Hematopoietic multipotent progenitor cell treated with erythropoietin and hydrocortisone succinate and interleukin-3 and kit ligand, for 6 days (in vitro differentiated cells): ENCODE data around the gene CDC42EP5.
"Not testable (repeated sequence)": the region's sequence is repeated elsewhere in the genome, so short reads cannot be mapped to it uniquely, and the experiment has no call there.

Experiments
- DNase-seq: peaks from one replicate; pipeline ENCODE4 v3.0.0-alpha.2; 2015

CDC42EP5 gene

GRCh38 chr19:54485851-54486250 is 12.8 kb upstream of the CDC42EP5 start:
- DNase-seq, result no peak

- no peak for DNase-seq
These were observed 11.4 kb upstream of the CDC42EP5 start for GRCh38 chr19:54484451-54484850.

- peak; percentile 53 for DNase-seq
These were observed 9.8 kb upstream of the CDC42EP5 start for GRCh38 chr19:54482889-54483288.

- peak; percentile 71 for DNase-seq
These were observed 8.3 kb upstream of the CDC42EP5 start for GRCh38 chr19:54481326-54481930.

- peak; percentile 40 for DNase-seq
These were observed 7.0 kb upstream of the CDC42EP5 start for GRCh38 chr19:54480051-54480450.

- peak; percentile 77 for DNase-seq
These were observed 5.7 kb upstream of the CDC42EP5 start for GRCh38 chr19:54478677-54479266.

- no peak for DNase-seq
These were observed 4.6 kb upstream of the CDC42EP5 start for GRCh38 chr19:54477650-54478049.

GRCh38 chr19:54475706-54476105 is 2.6 kb upstream of the CDC42EP5 start:
- DNase-seq, result no peak

GRCh38 chr19:54473892-54474372 is 836 bp upstream of the CDC42EP5 start:
- no peak for DNase-seq

- no peak for DNase-seq
These were observed 1.9 kb downstream of the CDC42EP5 start for GRCh38 chr19:54470991-54471782.

GRCh38 chr19:54470276-54470887 is 2.7 kb downstream of the CDC42EP5 start:
- no peak for DNase-seq

GRCh38 chr19:54469496-54469934 is 3.6 kb downstream of the CDC42EP5 start:
- DNase-seq, result no peak

- DNase-seq, result not testable (repeated sequence)
These were observed 7.0 kb downstream of the CDC42EP5 start for GRCh38 chr19:54466110-54466480.

- DNase-seq, result no peak
These were observed 7.5 kb downstream of the CDC42EP5 start for GRCh38 chr19:54465426-54466109.

- peak; percentile 96 for DNase-seq
These were observed 8.3 kb downstream of the CDC42EP5 start for GRCh38 chr19:54464630-54465425.

- DNase-seq, result peak; percentile 96
These were observed 9.0 kb downstream of the CDC42EP5 start for GRCh38 chr19:54464044-54464629.

GRCh38 chr19:54463531-54464043 is 9.5 kb downstream of the CDC42EP5 start, which contains the start of gene LENG9:
TSS of gene LENG9 (minus strand) at chr19:54463778. CDS start at chr19:54463526, 252 bp downstream.
- peak; percentile 100 for DNase-seq

- peak; percentile 84 for DNase-seq
These were observed 10.2 kb downstream of the CDC42EP5 start for GRCh38 chr19:54462655-54463530.

- no peak for DNase-seq
These were observed 10.9 kb downstream of the CDC42EP5 start for GRCh38 chr19:54462047-54462654.

GRCh38 chr19:54461613-54462012 is 11.5 kb downstream of the CDC42EP5 start:
- no peak for DNase-seq
